Astrocyte (in vitro differentiated cells and primary cell): ENCODE results near the gene MICAL3.

ENCODE experiments used
- EZH2 ChIP-seq: IDR thresholded peaks from 2 replicates; pipeline ENCODE4 v1.6.1; 2012; ENCODE audit warnings: mild to moderate bottlenecking, low read length, inconsistent platforms; ENCODE audit not compliant: insufficient read depth
- TF ChIP-seq, protein P1 (sequence below): IDR thresholded peaks from 2 replicates; pipeline ENCODE4 v1.5.1; 2011; ENCODE audit warnings: low read depth, mild to moderate bottlenecking, inconsistent platforms, low read length, moderate library complexity; ENCODE audit not compliant: insufficient read depth

DNA sequence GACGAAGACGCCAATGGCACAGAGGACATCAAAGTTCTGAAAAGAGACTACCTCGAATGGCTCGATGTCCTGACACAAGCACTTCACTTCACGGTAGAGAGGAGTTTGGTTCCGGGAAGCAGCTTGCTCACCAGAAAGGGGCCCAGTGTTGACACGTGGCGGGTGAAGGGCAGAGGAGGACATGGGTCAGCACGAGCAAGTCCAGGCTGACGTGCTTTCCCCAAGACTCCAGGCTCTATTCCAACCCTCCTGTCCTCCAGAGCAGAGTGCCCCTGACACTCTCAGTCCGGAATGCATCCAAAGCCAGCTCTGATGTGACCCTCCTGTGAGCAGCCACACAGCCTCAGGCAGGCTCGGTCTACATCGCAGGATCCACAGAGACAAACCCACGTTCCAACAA lies 172.6 kb downstream of the MICAL3 start:
- TF ChIP-seq EZH2, result no peak
- TF ChIP-seq, protein P1, sequence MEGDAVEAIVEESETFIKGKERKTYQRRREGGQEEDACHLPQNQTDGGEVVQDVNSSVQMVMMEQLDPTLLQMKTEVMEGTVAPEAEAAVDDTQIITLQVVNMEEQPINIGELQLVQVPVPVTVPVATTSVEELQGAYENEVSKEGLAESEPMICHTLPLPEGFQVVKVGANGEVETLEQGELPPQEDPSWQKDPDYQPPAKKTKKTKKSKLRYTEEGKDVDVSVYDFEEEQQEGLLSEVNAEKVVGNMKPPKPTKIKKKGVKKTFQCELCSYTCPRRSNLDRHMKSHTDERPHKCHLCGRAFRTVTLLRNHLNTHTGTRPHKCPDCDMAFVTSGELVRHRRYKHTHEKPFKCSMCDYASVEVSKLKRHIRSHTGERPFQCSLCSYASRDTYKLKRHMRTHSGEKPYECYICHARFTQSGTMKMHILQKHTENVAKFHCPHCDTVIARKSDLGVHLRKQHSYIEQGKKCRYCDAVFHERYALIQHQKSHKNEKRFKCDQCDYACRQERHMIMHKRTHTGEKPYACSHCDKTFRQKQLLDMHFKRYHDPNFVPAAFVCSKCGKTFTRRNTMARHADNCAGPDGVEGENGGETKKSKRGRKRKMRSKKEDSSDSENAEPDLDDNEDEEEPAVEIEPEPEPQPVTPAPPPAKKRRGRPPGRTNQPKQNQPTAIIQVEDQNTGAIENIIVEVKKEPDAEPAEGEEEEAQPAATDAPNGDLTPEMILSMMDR, result no peak
